HG03097 (cell line): ENCODE results near the gene AUNIP.
A peak's percentile ranks its signal among the peaks of the same experiment; 100 is the strongest.

ENCODE experiments used
- ATAC-seq: cut with Tn5 transposase; IDR thresholded peaks from one replicate; pipeline ENCODE4 v1.9.1; 2021; ENCODE audit not compliant: unreplicated experiment, low FRiP score

Gene AUNIP

DNA sequence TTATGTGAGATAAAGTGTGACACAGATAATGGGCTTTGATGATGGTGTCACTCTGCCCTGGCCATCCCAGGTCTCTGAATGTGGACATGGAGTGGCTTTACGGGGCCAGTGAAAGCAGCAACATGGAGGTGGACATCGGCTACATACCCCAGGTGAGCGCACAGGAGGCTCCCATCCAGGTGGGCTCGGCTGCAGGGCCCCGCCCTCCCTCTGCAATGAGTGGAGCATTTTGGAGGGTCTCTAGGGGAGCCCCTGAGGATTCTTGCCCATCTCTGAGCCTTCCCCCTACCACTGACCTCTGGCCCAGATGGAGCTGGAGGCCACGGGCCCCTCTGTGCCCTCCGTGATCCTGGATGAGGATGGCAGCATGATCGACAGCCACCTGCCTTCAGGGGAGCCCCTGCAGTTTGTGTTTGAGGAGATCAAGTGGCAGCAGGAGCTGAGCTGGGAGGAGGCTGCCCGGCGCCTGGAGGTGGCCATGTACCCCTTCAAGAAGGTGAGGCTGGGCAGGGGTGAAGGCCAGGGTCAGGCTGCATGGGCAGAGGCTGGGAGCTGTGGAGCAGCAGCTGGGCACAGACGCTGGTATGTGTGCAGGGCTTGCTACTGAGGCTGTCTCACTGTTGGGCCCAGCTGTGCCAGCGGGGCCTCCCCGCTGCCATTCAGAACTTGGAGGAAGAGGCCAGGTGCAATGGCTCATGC lies 47.7 kb downstream of the AUNIP start:
- ATAC-seq, result no peak

DNA sequence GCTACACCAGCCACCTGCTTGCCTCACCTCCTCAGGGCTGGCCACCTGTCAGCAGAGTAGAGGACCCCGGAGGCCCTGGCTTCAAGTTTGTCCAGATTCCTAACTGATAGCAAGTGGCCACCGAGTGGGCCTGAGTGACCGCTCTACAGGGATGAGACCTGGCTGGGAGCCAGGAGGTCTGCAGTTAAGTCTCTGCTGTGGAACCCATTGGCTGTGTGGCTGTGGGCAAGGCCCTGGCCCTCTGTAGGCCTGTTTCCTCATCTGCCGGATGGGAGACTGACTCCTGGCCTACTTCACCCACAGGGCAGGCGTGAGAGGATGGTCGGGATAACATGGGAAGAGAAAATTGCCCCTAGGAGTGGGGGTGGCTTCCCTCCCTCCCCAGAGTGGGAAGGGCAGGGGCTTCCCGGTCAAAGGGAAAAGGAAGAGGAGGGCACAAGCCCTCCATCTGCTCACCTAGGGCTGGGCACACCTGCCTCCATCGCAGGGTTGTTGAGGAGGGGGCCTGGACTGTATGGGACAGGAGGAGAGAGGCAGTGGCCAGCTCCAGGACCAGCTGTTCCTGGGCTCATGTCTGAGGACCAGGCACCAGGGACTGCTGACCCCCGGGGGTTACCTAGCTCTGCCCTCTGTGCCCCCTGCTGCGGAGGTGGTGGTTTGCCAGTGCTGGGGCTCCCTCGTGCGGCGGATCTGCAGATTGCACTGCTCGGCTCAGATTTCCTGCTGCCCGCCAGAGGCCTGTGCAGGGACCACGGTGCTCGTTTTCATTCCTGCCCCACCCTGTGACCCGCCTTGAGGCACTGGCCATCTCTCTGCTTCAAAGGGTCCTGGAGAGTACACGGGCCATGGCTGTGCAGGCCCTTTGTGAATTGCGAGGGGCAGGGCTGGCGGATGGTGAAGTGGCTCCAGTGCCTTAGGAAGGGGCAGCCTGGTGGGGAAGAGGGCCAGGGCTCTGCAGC lies 48.6 kb downstream of the AUNIP start:
- no peak for ATAC-seq

DNA sequence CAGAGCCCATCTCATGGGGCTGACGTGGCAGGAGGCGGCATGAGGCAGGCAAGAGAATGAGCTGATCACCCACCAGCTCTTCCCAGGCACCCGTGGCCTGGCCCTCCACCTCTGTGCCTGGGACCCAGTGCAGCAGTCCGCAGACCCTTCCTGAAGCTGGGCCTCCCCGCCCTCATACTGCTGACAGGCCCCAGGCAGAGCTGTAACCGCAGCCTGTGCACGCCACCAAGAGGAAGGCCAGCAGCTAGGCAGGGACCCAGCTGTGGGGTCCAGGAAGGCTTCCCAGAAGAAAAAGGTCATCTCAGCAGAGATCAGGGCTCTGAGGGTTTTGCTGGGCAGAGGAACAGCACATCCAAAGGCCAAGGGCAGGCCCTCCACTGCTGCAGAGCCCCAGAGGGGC lies 49.3 kb downstream of the AUNIP start:
- no peak for ATAC-seq

DNA sequence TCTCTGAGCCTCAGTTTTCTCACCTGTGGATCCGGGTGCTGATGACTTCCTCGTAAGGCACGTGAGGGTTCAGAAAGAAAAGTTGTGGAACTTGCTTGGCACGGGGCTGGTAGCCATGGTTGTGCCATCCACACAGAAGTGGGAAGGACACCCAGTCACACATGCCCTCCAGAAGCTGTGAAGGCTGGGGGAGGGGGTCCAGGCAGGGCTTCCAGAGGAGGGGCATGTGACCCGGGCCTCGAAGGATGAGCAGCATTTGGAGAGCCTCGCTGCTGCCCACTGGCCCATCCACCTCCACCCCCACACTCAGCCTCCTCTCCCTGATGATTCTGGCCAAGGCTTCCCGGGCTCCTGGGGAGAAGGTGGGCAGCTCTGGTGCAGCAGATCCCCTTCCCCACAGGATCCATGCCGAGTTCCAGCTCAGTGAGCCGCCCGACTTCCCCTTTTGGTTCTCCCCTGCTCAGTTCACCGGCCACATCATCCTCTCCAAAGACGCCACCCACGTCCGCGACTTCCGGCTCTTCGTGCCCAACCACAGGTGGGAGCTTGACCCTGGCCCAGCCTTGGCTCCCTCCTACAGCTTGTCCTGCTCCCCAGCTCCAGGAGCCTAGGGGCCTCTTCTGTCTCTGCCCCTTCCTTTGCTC lies 49.9 kb downstream of the AUNIP start:
- ATAC-seq, result no peak

DNA sequence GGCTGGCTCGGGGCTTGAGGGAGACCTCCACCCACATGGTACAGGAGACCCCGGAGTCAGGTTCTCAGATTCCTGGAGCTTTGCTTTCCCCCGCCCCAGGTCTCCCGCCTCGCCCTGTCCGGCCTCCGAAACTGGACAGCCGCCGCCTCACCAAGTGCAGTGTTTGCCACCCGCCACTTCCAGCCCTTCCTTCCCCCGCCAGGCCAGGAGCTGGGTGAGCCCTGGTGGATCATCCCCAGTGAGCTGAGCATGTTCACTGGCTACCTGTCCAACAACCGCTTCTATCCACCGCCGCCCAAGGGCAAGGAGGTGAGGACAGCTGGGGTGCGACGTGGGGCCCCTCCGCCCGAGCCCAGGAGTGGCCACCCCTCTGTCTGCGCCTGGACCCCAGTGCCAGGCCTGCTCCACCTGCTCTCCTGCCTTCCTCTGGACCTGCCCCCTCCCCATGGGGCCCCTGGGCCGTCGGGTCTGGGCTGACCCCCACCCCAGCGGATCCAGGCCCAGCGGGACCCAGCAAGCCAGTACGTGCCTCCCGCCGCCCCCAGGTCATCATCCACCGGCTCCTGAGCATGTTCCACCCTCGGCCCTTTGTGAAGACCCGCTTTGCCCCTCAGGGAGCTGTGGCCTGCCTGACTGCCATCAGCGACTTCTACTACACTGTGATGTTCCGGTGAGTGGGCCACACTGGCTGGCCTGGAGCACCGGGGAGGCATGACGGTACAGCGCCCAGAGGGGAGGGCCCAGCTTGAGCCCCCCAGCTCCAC lies 50.6 kb downstream of the AUNIP start:
- no peak for ATAC-seq

DNA sequence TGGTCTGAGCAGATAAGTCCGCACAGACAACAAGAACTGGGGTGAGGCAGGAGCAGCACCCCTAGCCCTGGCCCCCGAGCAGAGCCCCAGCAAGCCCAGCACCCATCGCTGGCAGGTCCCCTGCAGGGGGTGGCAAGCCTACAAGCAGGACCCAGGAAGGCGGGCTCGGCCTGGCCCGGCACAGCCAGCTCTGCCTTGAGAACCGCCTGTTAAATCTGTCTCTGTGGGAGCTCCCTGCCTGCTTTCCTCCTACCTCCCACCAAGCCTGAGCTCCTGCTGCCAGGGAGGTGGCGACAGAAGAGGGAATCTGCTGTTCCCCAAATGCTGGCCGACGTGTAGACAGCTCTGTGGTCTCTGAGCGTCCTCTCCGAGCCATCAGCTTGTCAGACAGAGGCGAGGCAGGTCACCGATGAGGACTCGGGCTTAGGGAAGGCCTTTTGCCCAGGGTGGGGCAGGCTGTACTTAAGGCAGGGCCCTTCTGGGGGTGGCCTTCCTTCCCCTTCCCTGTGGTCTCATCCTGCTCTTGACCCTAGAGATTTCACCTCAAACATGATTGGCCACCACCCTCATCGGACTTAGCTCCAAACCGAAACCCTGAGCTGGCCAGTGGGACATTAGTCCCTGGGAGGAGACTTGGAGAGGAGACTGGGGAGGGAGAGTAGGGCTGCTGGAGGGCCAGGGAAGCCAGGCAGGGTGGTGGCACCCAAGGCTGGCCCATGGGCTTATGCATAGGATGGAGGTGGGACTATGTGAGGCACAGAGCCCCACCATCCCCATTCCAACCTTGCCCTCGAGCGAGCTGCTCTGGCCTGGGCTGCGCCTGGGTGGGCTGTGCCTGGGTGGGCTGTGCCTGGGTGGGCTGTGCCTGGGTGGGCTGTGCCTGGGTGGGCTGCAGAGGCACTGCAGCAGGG lies 51.5 kb downstream of the AUNIP start:
- ATAC-seq, result no peak

DNA sequence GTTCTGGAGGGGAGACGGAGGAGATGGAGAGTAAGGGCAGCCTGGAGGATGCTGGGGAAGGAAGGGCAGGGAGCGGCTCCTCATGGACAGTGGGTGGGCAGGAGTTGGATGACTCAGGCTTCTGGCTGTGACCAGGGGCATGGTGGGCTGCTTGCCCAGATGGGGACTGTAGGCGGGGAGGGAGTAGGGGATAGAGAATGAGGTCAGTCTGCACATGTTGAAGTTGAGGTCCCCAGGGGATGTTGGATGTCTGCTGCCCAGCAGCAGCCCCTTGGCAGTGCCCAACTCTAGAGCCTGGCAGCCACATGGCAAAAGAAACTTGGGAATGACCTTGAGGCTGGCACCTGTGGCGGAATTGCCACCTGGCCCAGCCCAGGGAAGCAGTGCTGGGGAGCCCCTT lies 52.8 kb downstream of the AUNIP start:
- no peak for ATAC-seq

DNA sequence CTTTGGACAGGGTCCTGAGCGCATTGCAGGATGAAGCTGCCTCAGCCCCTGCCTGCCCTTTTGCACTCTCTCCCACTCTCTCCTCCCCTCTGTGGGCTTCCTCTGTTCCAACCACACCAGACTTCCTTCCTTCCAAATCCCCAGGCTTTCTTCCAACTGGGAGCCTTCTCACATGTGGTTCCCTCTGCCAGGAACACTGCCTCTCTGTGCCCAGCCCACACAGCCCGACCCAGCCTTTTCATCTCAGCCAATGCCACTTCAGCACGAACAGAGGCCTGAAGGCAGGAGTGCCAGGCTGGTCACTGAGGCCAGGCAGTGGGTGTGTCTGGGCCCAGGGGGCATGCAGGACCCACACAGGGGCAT lies 53.4 kb downstream of the AUNIP start:
- no peak for ATAC-seq

DNA sequence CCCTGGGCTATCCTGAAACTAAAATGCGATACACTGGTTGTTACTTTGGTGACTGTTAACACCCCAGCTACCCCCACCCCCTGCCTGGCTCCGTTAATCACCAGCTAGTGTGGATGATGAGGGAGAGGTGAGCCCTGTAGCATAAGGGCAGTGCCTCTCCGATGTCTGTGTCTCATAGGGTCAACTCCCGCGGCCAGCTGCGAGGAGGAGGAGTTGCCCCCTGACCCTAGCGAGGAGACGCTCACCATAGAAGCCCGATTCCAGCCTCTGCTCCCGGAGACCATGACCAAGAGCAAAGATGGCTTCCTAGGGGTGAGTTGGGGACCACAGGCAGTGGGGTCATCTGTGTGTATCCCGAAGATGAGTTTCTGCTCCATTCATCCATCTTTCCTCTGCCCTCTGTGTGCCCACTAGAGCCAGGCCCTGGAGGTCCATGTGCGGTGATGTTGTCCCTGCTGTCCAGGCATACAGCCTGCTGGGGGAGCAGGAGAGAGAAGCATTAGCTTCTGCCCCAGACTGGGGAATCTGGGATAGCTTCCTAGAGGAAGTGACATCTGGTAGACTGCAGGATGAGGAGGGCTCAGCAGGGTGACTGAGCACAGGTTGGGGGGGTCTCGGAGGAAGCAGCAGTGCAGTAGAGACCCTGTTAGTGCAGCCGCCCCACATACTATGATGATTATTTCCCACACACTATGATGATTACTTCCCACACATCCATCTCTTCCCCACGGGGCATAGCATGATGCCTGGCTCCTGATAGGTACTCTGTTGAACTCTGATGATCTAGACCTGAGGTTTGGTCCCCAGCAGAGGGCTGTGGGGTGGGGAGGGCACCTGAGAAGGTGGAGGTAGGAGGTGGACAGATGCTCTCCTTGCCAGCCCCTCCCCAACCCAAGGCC lies 54.0 kb downstream of the AUNIP start:
- ATAC-seq, result no peak

DNA sequence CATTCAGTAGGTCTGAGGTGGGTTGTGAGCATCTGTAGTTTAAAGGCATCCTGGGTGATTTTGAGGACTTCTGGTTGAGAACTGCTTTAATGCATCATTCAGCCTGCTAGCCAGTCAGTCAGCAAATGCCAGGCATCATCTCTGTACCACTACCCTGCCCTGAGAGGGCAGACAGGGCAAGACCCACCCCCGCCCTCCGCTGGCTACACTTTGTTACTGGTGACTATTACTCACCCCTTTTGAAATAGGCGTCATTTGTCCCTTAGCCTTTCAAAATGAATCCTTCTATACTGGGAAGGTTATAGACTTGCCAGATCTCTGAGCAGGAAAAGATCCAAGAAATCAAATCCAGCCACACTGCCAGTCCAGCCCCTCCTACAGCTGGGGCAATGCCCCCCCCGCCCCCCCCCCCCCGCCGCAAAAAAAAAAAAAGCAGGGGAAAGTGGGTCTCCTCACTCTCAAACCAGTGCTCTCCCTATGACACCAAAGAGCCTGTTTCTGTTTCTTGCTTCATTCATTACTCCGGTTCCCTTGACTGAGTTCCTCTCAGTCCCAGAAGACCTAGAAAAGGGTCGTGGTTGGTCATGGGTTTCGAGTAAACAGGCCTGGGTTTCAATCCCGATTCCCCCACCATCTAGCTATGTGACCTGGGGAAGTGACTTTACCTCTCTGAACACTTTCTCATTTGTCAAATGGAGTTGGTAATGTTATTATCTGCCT lies 54.9 kb downstream of the AUNIP start:
- ATAC-seq, result peak; percentile 41

DNA sequence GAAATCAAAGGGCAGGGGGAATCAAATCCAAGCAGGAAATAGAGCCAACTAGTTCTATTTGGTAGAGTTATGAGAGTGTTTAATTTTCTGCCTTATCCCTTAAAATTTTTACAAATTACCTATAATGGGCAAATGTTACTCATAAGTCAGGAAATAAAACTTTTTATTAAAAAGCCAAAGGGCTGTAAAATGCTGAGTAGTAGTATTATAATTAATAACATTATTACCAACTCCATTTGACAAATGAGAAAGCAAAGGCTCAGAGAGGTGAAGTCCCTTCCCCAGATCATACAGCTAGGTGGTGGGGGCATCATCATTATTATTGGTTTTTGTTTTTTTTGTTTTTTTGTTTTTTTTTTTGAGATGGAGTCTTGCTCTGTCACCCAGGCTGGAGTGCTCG lies 55.9 kb downstream of the AUNIP start:
- no peak for ATAC-seq

DNA sequence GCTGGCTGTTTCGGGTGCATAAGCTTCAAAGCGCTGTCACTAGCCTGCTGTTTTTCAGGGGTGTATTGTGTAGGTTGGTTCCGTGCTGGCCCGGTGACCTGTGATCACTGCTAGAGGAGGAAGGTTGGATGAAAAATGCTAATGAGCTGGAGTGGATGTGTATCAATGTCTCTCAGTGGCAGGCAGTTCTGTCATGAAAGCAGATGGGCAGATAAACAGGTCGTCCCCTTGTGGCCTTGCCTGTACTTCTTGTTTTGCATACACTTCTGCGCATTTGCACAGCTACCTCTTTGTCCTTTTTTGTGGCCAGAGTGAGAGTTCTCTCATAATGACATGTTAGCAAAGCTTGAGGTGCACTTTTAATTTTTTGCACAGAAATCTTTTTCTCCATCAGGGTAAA lies 56.3 kb downstream of the AUNIP start:
- no peak for ATAC-seq

DNA sequence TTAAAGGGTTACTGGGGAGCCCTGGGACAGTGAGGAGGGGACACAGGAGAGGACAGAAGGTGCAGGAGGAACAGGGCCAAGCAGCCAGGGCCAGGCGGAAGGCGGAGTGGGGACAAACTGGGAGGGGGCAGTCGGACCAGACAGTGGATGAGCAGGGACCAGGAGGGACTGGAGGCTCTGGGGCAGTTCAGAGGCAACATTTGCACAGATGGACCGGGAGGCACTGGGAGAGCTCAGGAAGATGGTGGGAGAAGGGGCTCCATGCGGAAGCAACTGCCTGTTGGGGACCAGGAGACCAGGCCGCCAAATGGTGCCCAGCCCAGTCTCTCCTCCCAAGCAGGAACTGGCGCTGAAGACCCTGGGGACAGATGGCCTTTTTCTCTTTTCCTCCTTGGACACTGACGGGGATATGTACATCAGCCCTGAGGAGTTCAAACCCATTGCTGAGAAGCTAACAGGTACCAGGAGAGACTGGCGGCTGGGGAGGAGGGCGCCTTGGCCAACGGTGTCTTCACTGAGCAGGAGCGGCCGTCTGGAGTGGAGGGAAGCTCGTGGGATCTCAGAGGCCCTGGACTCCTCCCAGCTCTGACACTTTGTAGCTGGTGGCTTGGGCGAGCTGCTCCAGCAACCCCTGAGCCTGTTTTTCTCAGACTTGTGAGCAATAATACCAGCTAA lies 58.4 kb downstream of the AUNIP start:
- no peak for ATAC-seq

DNA sequence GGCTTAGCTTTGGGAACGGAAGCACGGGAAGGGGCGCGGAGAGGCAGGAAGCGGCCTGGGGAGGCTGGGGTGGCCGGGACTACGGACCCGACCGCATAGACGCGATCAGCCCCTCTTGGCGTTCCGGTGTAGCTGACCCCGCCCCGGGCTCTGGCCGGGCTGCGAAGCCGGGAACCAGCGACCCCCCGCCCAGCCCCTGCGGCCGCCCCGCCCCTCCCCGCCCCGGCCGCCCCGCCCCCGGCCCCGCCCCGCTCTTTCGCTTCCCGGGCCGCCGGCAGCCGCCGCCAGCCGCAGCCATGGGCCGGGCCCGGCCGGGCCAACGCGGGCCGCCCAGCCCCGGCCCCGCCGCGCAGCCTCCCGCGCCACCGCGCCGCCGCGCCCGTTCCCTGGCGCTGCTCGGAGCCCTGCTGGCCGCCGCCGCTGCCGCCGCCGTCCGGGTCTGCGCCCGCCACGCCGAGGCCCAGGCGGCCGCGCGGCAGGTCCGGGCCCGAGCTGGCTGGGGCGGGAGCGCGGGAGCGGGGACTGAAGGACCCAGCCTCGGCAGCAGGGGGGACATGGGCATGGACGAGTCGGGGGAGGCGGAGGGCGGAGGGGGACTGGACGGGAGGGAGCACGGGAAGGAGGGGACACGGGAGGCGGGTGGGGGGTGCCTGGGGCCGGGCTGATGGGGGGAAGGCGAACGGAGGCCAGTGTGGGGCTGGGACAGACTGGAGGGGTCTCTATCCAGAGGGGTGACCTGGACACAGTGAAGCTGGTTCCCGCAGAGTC lies 59.1 kb downstream of the AUNIP start, which contains the start of gene SELENON:
Gene SELENON (plus strand): TSS at position 259 of the 768 bp plus-strand sequence. CDS start 38 bp downstream, at position 297.
- ATAC-seq, result no peak

DNA sequence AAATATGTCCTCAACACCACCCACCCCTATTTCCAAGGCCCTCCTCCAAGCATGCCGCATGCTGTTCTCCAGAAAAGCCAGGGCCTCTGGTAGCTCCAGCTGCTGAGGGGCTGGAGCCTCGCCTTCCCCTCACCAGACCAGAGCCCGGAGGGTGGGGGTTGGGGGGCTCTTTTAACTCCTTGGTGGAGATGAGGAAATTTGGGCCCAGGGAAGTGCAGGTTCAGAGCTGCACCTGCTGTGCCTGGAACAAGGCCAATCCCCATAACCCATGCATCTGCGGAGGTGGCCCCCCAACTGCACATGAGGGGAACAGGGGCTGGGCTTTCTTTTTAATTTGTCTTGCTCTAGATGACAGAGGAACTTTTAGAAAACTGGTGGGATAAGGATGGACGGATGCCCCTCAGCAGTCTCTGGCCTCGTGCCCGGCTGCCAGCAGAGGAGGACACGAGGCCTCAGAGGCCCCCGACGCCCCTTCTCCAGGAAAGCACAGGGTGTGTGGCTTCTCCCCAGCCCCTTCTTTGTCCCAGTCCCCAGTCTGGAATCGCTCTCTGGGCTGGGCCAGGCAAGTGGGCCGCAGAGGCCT lies 59.8 kb downstream of the AUNIP start:
- no peak for ATAC-seq

DNA sequence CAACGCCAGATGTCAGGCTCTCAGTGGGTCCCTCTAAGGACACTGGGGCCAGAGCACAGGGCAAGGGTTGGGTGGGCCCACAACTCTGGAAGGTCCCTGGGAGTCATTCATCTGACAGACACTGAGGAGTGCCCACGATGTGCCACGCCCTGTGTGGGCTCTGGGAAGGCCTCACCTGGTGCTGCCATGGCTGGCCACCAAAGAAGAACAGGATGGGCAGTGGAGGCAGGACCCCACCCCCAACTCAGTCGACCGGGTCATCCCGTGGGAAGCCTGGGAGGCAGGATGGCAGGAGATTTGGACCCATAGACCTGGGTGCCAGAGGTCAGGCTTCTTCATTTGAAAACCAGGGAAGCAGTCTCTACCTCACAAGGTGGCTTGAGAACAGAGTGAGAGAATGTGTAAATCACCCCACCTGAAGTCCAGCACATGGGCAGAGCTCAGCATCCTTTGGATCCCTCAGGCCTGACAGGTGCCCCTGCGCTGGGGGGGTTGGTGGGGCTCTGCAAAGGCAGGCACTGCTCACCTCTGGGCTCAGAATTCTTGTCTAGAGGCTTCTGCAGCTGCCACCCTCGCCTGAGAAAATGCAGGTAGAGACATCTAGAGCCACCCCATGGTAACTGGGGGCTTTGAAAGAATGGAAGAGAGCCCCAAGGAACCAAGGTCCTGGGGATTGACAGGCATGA lies 60.4 kb downstream of the AUNIP start:
- no peak for ATAC-seq
